HG03469 (cell line): ENCODE results near the gene MYO1B.

ENCODE experiments used
- ATAC-seq: cut with Tn5 transposase; IDR thresholded peaks from one replicate; pipeline ENCODE4 v1.9.1; 2021; ENCODE audit warnings: mild to moderate bottlenecking, moderate library complexity, moderate number of reproducible peaks; ENCODE audit not compliant: unreplicated experiment

Gene MYO1B

GRCh38 chr2:191318729-191319078 lies 73.5 kb downstream of the MYO1B start:
- no peak for ATAC-seq

GRCh38 chr2:191319186-191319585 lies 74.0 kb downstream of the MYO1B start:
- no peak for ATAC-seq

GRCh38 chr2:191320881-191321280 lies 75.7 kb downstream of the MYO1B start:
- no peak for ATAC-seq

GRCh38 chr2:191321861-191322662 lies 76.9 kb downstream of the MYO1B start:
- peak; percentile 81 for ATAC-seq

GRCh38 chr2:191322828-191323506 lies 77.8 kb downstream of the MYO1B start:
- no peak for ATAC-seq

GRCh38 chr2:191325651-191326365 lies 80.6 kb downstream of the MYO1B start:
- no peak for ATAC-seq

GRCh38 chr2:191327484-191327883 lies 82.3 kb downstream of the MYO1B start:
- ATAC-seq, result no peak

- no peak for ATAC-seq
These were observed 83.1 kb downstream of the MYO1B start for GRCh38 chr2:191328150-191328809.

GRCh38 chr2:191329841-191330240 lies 84.6 kb downstream of the MYO1B start:
- no peak for ATAC-seq

- ATAC-seq, result no peak
These were observed 88.7 kb downstream of the MYO1B start for GRCh38 chr2:191333911-191334357.

- ATAC-seq, result no peak
These were observed 90.8 kb downstream of the MYO1B start for GRCh38 chr2:191335875-191336464.

GRCh38 chr2:191341436-191341835 lies 96.2 kb downstream of the MYO1B start:
- ATAC-seq, result no peak

- no peak for ATAC-seq
These were observed 98.7 kb downstream of the MYO1B start for GRCh38 chr2:191343796-191344338.

- no peak for ATAC-seq
These were observed 100.6 kb downstream of the MYO1B start for GRCh38 chr2:191345788-191346187.

GRCh38 chr2:191347154-191347553 lies 102.0 kb downstream of the MYO1B start:
- no peak for ATAC-seq

- ATAC-seq, result no peak
These were observed 102.7 kb downstream of the MYO1B start for GRCh38 chr2:191347881-191348280.

GRCh38 chr2:191349990-191350389 lies 104.8 kb downstream of the MYO1B start:
- no peak for ATAC-seq

- no peak for ATAC-seq
These were observed 105.6 kb downstream of the MYO1B start for GRCh38 chr2:191350826-191351225.

GRCh38 chr2:191351298-191351697 lies 106.1 kb downstream of the MYO1B start:
- ATAC-seq, result no peak

GRCh38 chr2:191351921-191352320 lies 106.7 kb downstream of the MYO1B start:
- no peak for ATAC-seq
